Trophoblast cell (in vitro differentiated cells and primary cell): ENCODE data around the gene FAM240A.
A peak's percentile ranks its signal among the peaks of the same experiment; 100 is the strongest.

ENCODE experiments used
- DNase-seq, 2 donors: peaks; one replicate each; pipeline ENCODE4 v3.0.0-alpha.2; 2016
- H2AFZ ChIP-seq: 2 replicates; pipeline ENCODE4 v1.6.1; 2013; ENCODE audit warnings: low read length, moderate library complexity, mild to moderate bottlenecking; ENCODE audit not compliant: insufficient read depth, poor library complexity
- H2AK5ac ChIP-seq: 2 replicates; pipeline ENCODE4 v1.6.1; 2013; ENCODE audit warnings: mild to moderate bottlenecking, low read length
- H2BK120ac ChIP-seq: 2 replicates; pipeline ENCODE4 v1.6.1; 2013; ENCODE audit warnings: low read length, mild to moderate bottlenecking, moderate library complexity; ENCODE audit not compliant: insufficient read depth, poor library complexity
- H2BK12ac ChIP-seq: 2 replicates; pipeline ENCODE4 v1.6.1; 2013; ENCODE audit warnings: mild to moderate bottlenecking, low read length, moderate library complexity
- H2BK5ac ChIP-seq: 2 replicates; pipeline ENCODE4 v1.6.1; 2013; ENCODE audit warnings: low read length, low read depth, moderate library complexity, mild to moderate bottlenecking; ENCODE audit not compliant: poor library complexity
- H3K14ac ChIP-seq: 2 replicates; pipeline ENCODE4 v1.6.1; 2013; ENCODE audit warnings: mild to moderate bottlenecking, low read length
- H3K18ac ChIP-seq: 2 replicates; pipeline ENCODE4 v1.6.1; 2013; ENCODE audit warnings: mild to moderate bottlenecking, low read length
- H3K23ac ChIP-seq: 2 replicates; pipeline ENCODE4 v1.6.1; 2013; ENCODE audit warnings: low read length
- H3K27ac ChIP-seq: 2 replicates; pipeline ENCODE4 v1.5.1; 2013; ENCODE audit warnings: low read depth, mild to moderate bottlenecking, inconsistent platforms, low read length, moderate library complexity
- H3K27me3 ChIP-seq: 2 replicates; pipeline ENCODE4 v1.6.1; 2013; ENCODE audit warnings: inconsistent platforms, mild to moderate bottlenecking, low read length, moderate library complexity; ENCODE audit not compliant: insufficient read depth
- H3K36me3 ChIP-seq, 2 experiments: 1 replicate in 1 of 2; 2 replicates in 1 of 2; pipeline ENCODE4 v1.6.1; 2013; ENCODE audit warnings: low read length in 2 of 2, mild to moderate bottlenecking in 2 of 2, moderate library complexity in 1 of 2; ENCODE audit not compliant: insufficient read depth in 2 of 2, control insufficient read depth in 1 of 2
- H3K4ac ChIP-seq: 2 replicates; pipeline ENCODE4 v1.6.1; 2013; ENCODE audit warnings: low read depth, mild to moderate bottlenecking, low read length, moderate library complexity
- H3K4me1 ChIP-seq, 2 experiments: 1 replicate in 1 of 2; 2 replicates in 1 of 2; pipeline ENCODE4 v1.6.1; 2013; ENCODE audit warnings: low read length in 2 of 2, mild to moderate bottlenecking in 2 of 2, moderate library complexity in 1 of 2; ENCODE audit not compliant: insufficient read depth in 2 of 2, control insufficient read depth in 1 of 2
- H3K4me2 ChIP-seq: 2 replicates; pipeline ENCODE4 v1.6.1; 2013; ENCODE audit warnings: inconsistent platforms, mild to moderate bottlenecking, low read length, moderate library complexity
- H3K4me3 ChIP-seq: 2 replicates; pipeline ENCODE4 v1.5.1; 2013; ENCODE audit warnings: mild to moderate bottlenecking, low read depth, low read length, inconsistent platforms
- H3K79me1 ChIP-seq: one replicate; pipeline ENCODE4 v1.6.1; 2013; ENCODE audit warnings: low read length
- H3K79me2 ChIP-seq: 2 replicates; pipeline ENCODE4 v1.6.1; 2013; ENCODE audit warnings: low read length, mild to moderate bottlenecking; ENCODE audit not compliant: control insufficient read depth, insufficient read depth, poor library complexity
- H3K9ac ChIP-seq: 2 replicates; pipeline ENCODE4 v1.6.1; 2013; ENCODE audit warnings: mild to moderate bottlenecking, low read length
- H3K9me3 ChIP-seq: 2 replicates; pipeline ENCODE4 v1.6.1; 2013; ENCODE audit warnings: low read depth, mild to moderate bottlenecking, control low read depth, inconsistent platforms, low read length; ENCODE audit not compliant: insufficient read depth
- H4K12ac ChIP-seq: 2 replicates; pipeline ENCODE4 v1.6.1; 2013; ENCODE audit warnings: low read depth, mild to moderate bottlenecking, low read length, moderate library complexity
- H4K8ac ChIP-seq: 2 replicates; pipeline ENCODE4 v1.6.1; 2013; ENCODE audit warnings: low read depth, mild to moderate bottlenecking, low read length, moderate library complexity
- H4K91ac ChIP-seq: one replicate; pipeline ENCODE4 v1.6.1; 2013; ENCODE audit warnings: low read depth, mild to moderate bottlenecking, low read length, moderate library complexity
- WGBS: extraction: QIAGEN DNeasy Blood & Tissue Kit; methylation state at CpG from one replicate; pipeline ENCODE4 v1.1.7; 2013; ENCODE audit warnings: missing lambda C conversion rate; ENCODE audit not compliant: insufficient read length, insufficient coverage; ENCODE audit errors: extremely low coverage; 5-methylcytosine and 5-hydroxymethylcytosine counted together

FAM240A gene

DNA sequence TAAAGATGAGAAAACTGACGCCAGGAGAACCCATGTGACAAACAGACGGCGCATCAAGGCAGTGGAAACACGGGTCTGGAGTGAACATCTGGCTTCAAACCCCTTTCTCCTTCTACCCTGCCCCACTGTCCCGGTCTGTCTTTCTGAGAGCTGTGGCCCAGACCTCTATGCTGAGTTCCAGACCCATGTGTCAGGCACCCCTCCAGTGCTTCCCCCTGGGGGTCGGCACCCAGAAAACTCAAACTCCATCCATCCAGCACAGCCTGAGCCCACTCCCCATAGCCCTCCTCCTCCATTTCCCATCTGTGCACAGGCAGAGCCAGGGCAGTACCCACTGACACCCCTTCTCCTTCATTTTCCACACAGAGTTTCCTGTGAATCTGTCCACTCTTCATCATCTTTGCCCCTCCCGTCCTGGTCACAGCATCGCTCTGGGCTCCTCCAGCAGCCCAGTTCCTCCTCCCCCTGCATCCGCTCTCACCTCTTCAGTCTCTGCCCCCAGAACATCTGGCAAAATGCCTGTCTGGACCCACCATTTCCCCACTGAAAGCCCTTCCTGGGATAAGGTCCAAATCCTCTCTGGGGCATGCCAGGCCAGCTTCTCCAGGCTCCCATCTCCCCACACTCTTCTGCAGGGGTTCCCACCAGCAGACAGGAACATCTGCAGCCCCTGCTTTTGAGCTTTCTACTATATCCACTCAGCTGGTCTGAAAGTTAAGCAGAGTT, 2.9 kb downstream of the FAM240A start:
- no peak overlapping the region for H2BK5ac ChIP-seq
- H2AK5ac ChIP-seq: no peak overlapping the region
- no peak overlapping the region for H3K9ac ChIP-seq
- no peak overlapping the region for H2BK12ac ChIP-seq
- H2BK120ac ChIP-seq: no peak overlapping the region
- no peak overlapping the region for H4K91ac ChIP-seq
- H3K4me2 ChIP-seq: no peak overlapping the region
- H2AFZ ChIP-seq: no peak overlapping the region
- H3K18ac ChIP-seq: no peak overlapping the region
- no peak overlapping the region for H4K12ac ChIP-seq
- no peak overlapping the region for H3K4me3 ChIP-seq
- H4K8ac ChIP-seq: no peak overlapping the region
- no peak overlapping the region for H3K23ac ChIP-seq
- H3K79me2 ChIP-seq: no peaks in the 10 kb centered on the region
- no peak for DNase-seq
- H3K14ac ChIP-seq: no peak overlapping the region
- H3K27ac ChIP-seq: no peak overlapping the region
- no peaks in the 10 kb centered on the region for H3K27me3 ChIP-seq
- no peaks in the 10 kb centered on the region for H3K36me3 ChIP-seq
- H3K9me3 ChIP-seq: no peaks in the 10 kb centered on the region
- H3K4ac ChIP-seq: no peak overlapping the region
- no peaks in the 10 kb centered on the region for H3K79me1 ChIP-seq
- H3K4me1 ChIP-seq: peaks cover 4% of the 10 kb centered on the region in 2 experiments
- WGBS: no CpG with 5 or more reads among the region's 9 CpGs

DNA sequence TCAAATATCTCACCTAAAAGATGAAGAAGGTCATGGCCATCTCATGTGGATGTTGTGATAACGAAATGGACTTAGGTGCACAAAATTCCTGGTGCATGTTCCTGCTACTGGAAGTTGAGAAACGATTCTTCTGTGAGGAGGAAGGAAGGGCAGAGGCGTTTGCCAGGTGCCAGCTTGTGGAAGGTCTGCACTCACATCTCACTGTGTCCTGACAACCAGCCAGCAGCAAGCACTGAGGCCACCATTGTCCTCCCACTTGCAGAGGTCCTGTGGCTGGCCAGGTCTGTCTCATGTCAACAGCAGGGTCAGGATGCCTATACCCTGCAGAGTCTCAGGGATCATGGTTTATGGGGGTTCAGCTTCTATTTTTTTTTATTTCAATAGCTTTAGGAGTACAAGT, 3.7 kb downstream of the FAM240A start:
- no peak overlapping the region for H3K18ac ChIP-seq
- no peak overlapping the region for H4K8ac ChIP-seq
- WGBS: no CpG with 5 or more reads among the region's 3 CpGs
- no peaks in the 10 kb centered on the region for H3K79me1 ChIP-seq
- no peak overlapping the region for H3K23ac ChIP-seq
- no peaks in the 10 kb centered on the region for H3K9me3 ChIP-seq
- H4K12ac ChIP-seq: no peak overlapping the region
- H3K4ac ChIP-seq: no peak overlapping the region
- H3K4me3 ChIP-seq: no peak overlapping the region
- no peak overlapping the region for H2BK5ac ChIP-seq
- H2AFZ ChIP-seq: no peak overlapping the region
- no peak overlapping the region for H3K14ac ChIP-seq
- no peak overlapping the region for H2BK12ac ChIP-seq
- H4K91ac ChIP-seq: no peak overlapping the region
- H3K4me1 ChIP-seq: peaks cover 4% of the 10 kb centered on the region in 2 experiments
- H3K27ac ChIP-seq: no peak overlapping the region
- no peak overlapping the region for H2BK120ac ChIP-seq
- no peak overlapping the region for H3K9ac ChIP-seq
- no peak overlapping the region for H3K4me2 ChIP-seq
- H2AK5ac ChIP-seq: no peak overlapping the region
- no peaks in the 10 kb centered on the region for H3K36me3 ChIP-seq
- DNase-seq: no peak
- no peaks in the 10 kb centered on the region for H3K79me2 ChIP-seq
- H3K27me3 ChIP-seq: no peaks in the 10 kb centered on the region

DNA sequence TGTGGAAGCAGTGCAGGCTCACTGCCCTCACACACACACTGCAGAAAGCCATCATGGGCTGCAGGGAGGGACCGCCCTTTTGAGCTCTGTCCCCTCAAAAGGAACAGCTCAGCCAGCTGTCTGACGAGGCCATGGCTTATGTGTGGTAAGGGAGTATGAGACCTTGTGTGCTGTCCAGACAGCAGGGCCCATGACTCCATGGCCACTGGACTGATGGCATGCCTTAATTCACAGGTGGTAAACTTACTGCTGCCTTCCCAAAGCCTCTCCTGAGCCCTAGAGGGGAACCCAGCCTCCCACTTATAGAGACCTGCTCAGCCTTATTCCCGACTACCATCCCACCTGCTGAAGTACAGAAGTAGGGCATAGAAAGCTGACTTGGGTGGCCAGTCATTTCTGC, 5.6 kb downstream of the FAM240A start:
- Histone ChIP-seq H4K12ac (no peak overlapping the region), H3K9me3 (no peaks in the 10 kb centered on the region), H4K91ac (no peak overlapping the region), H3K4me3 (no peak overlapping the region), H3K36me3 (no peaks in the 10 kb centered on the region), H3K4me2 (no peak overlapping the region), H4K8ac (no peak overlapping the region), H2BK5ac (no peak overlapping the region), H2BK120ac (no peak overlapping the region), H3K23ac (no peak overlapping the region), H2BK12ac (no peak overlapping the region), H3K79me2 (no peaks in the 10 kb centered on the region), H3K18ac (no peak overlapping the region), H3K14ac (no peak overlapping the region), H3K79me1 (no peaks in the 10 kb centered on the region), H3K4ac (no peak overlapping the region), H3K4me1 (peaks cover 4% of the 10 kb centered on the region in 2 experiments), H3K27ac (no peak overlapping the region), H2AFZ (no peak overlapping the region), H3K9ac (no peak overlapping the region), H2AK5ac (no peak overlapping the region), H3K27me3 (no peaks in the 10 kb centered on the region)
- WGBS: no CpG with 5 or more reads among the region's 3 CpGs
- no peak for DNase-seq

DNA sequence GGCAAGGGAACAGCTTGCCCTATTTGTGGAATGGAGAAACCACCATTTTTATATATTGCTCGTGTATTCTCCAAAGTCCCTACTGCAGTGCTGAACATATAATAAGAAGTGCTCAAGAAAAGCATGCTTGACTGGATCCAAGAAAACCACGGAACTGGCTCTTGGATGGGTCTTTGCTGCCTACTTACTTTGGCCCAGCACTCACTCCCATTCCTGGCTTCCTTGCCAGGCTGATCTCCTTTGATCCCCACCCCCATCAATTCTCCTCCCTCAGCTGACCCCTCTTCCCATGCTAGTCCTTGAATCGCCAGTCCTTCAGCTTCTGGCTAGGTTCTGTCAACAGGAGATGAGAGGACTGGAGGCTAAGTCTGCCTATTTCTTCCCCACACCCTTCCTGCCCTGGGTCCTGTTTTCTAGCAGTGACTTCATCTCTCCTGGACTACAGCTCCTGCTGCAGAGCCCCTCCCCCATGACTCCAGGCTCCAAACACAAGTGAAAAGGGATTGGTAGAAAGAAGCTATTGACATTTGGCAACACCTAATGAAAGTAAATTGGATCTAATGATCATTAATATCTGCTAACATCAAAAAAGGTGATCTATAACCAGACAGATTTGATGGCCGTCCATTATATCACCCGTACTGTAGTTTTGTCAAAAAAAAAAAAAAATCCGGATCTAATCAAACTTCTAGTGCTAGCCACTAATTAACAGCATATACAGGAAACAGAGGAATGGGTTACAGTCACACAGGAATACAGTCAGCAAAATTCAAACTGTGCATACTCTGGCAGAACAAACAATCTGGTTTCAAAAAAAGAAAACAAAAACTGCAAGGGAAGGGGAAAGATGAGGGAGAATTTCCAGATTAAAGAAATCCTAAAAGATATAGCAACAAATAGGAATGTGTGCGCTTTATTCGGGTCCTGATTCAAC, 7.8 kb downstream of the FAM240A start:
- no peak overlapping the region for H3K14ac ChIP-seq
- WGBS: no CpG with 5 or more reads among the region's 8 CpGs
- H3K4me3 ChIP-seq: no peak overlapping the region
- H2BK12ac ChIP-seq: no peak overlapping the region
- no peak overlapping the region for H2BK120ac ChIP-seq
- no peak overlapping the region for H4K8ac ChIP-seq
- no peaks in the 10 kb centered on the region for H3K36me3 ChIP-seq
- no peak overlapping the region for H3K9ac ChIP-seq
- H3K4me1 ChIP-seq: peaks cover 4% of the 10 kb centered on the region in 2 experiments
- no peak overlapping the region for H3K18ac ChIP-seq
- H4K12ac ChIP-seq: no peak overlapping the region
- peak in 1 of 2 donors; percentile 43 for DNase-seq
- no peaks in the 10 kb centered on the region for H3K27me3 ChIP-seq
- no peak overlapping the region for H2AK5ac ChIP-seq
- H4K91ac ChIP-seq: no peak overlapping the region
- no peaks in the 10 kb centered on the region for H3K79me2 ChIP-seq
- no peak overlapping the region for H3K27ac ChIP-seq
- H3K4ac ChIP-seq: no peak overlapping the region
- H3K4me2 ChIP-seq: no peak overlapping the region
- no peak overlapping the region for H2AFZ ChIP-seq
- H2BK5ac ChIP-seq: no peak overlapping the region
- no peaks in the 10 kb centered on the region for H3K79me1 ChIP-seq
- no peaks in the 10 kb centered on the region for H3K9me3 ChIP-seq
- H3K23ac ChIP-seq: no peak overlapping the region
